ENCODE results near the gene COL20A1. TPM values are rescaled to one million over a fixed set of nuclear protein-coding genes. Genes with fewer than 3 reads are reported as not detected.

The COL20A1 gene
- total RNA-seq, 1 donor from 2014 or later, result 0.17 TPM

- intact Hi-C loops (cut with micrococcal nuclease), result no loop called here
Measured at GRCh38 chr20:63359937-63360849, 67.2 kb downstream of the COL20A1 start.

- intact Hi-C loops (cut with micrococcal nuclease), result no loop called here
Measured at GRCh38 chr20:63360850-63361518, 68.0 kb downstream of the COL20A1 start, which contains the start of gene CHRNA4. Gene CHRNA4 (minus strand): TSS chr20:63361349. CDS start chr20:63361165, 184 bp downstream.

- intact Hi-C loops (cut with micrococcal nuclease), result no loop called here
Measured at GRCh38 chr20:63361519-63362435, 68.8 kb downstream of the COL20A1 start.

- intact Hi-C loops (cut with micrococcal nuclease), result no loop called here
Measured at GRCh38 chr20:63362436-63363009, 69.5 kb downstream of the COL20A1 start.

GRCh38 chr20:63363013-63363957 lies 70.3 kb downstream of the COL20A1 start:
- intact Hi-C loops (cut with micrococcal nuclease), result no loop called here

- intact Hi-C loops (cut with micrococcal nuclease), result no loop called here
Measured at GRCh38 chr20:63363981-63364561, 71.1 kb downstream of the COL20A1 start.

- intact Hi-C loops (cut with micrococcal nuclease), result no loop called here
Measured at GRCh38 chr20:63364801-63365585, 72.0 kb downstream of the COL20A1 start.

GRCh38 chr20:63365601-63366389 lies 72.8 kb downstream of the COL20A1 start:
- intact Hi-C loops (cut with micrococcal nuclease), result no loop called here

GRCh38 chr20:63366390-63367365 lies 73.7 kb downstream of the COL20A1 start:
- intact Hi-C loops (cut with micrococcal nuclease), result no loop called here

GRCh38 chr20:63367446-63368055 lies 74.6 kb downstream of the COL20A1 start:
- intact Hi-C loops (cut with micrococcal nuclease), result no loop called here

- intact Hi-C loops (cut with micrococcal nuclease), result no loop called here
Measured at GRCh38 chr20:63368151-63368550, 75.2 kb downstream of the COL20A1 start.

- intact Hi-C loops (cut with micrococcal nuclease), result no loop called here
Measured at GRCh38 chr20:63369024-63369530, 76.1 kb downstream of the COL20A1 start.

- intact Hi-C loops (cut with micrococcal nuclease), result no loop called here
Measured at GRCh38 chr20:63369724-63370617, 77.0 kb downstream of the COL20A1 start.

- intact Hi-C loops (cut with micrococcal nuclease), result no loop called here
Measured at GRCh38 chr20:63370618-63371187, 77.7 kb downstream of the COL20A1 start.

All from T-helper 1 cell treated with Interleukin-12 subunit alpha and Interleukin-12 subunit beta and Interleukin-4 antibody, amounts not matched to agents 30 ng/mL and 1 ng/mL, for 36 hours (primary cell).